Progenitor cell of endocrine pancreas (in vitro differentiated cells): Measurements from ENCODE around the gene ZNF607. TPM values are rescaled to one million over a fixed set of nuclear protein-coding genes. Genes with fewer than 3 reads are reported as not detected.
A peak's percentile ranks its signal among the peaks of the same experiment; 100 is the strongest.

ENCODE experiments used
- DNase-seq: peaks from one replicate; pipeline ENCODE4 v3.0.0; 2021; ENCODE audit warnings: low spot score; ENCODE audit not compliant: unreplicated experiment
- H3K27ac Mint-ChIP-seq: 2 replicates; pipeline ENCODE4 v1.8.0; 2021; ENCODE audit warnings: mild to moderate bottlenecking, moderate library complexity, mixed read lengths
- H3K27me3 Mint-ChIP-seq: 2 replicates; pipeline ENCODE4 v1.8.0; 2021; ENCODE audit warnings: mixed read lengths
- H3K36me3 Mint-ChIP-seq: 2 replicates; pipeline ENCODE4 v1.8.0; 2022; ENCODE audit warnings: mixed read lengths; ENCODE audit not compliant: insufficient read depth
- H3K4me1 Mint-ChIP-seq: 2 replicates; pipeline ENCODE4 v1.8.0; 2021; ENCODE audit warnings: low read depth, mixed read lengths
- H3K4me3 Mint-ChIP-seq: 2 replicates; pipeline ENCODE4 v1.8.0; 2021; ENCODE audit warnings: low read depth, mild to moderate bottlenecking, moderate library complexity, mixed read lengths
- H3K9me3 Mint-ChIP-seq: 2 replicates; pipeline ENCODE4 v1.8.0; 2021; ENCODE audit warnings: low read depth, mixed read lengths
- CTCF ChIP-seq: fragments of 200-600 bp; sonication (generic); IDR thresholded peaks from one replicate; pipeline ENCODE4 v1.5.0; 2021; ENCODE audit warnings: antibody characterized with exemption, mild to moderate bottlenecking; ENCODE audit not compliant: unreplicated experiment
- total RNA-seq: library from RNA; stranded (reverse); gene quantifications from 2 replicates; pipeline ENCODE4 v1.2.1, GENCODE V29; 2021

The ZNF607 gene
- total RNA-seq, 1 donor from 2014 or later: 28.9 TPM

GRCh38 chr19:37718304-37718703 is 1.3 kb downstream of the ZNF607 start:
- TF ChIP-seq CTCF: no peak
- no peaks in the 10 kb centered on the region for H3K27me3 Mint-ChIP-seq

GRCh38 chr19:37716140-37716539 is 3.4 kb downstream of the ZNF607 start:
- H3K36me3 Mint-ChIP-seq: peaks cover 19% of the 10 kb centered on the region
- H3K27me3 Mint-ChIP-seq: no peaks in the 10 kb centered on the region
- H3K27ac Mint-ChIP-seq: peak overlapping the region; percentile 84
- DNase-seq: no peak
- peak overlapping the region; percentile 1 for H3K4me3 Mint-ChIP-seq
- H3K9me3 Mint-ChIP-seq: no peaks in the 10 kb centered on the region
- peaks cover 28% of the 10 kb centered on the region for H3K4me1 Mint-ChIP-seq
- no peak for TF ChIP-seq CTCF

More at GRCh38 chr19:37718304-37718703, 1.3 kb downstream of the ZNF607 start:
- DNase-seq: no peak
- peak overlapping the region; percentile 99 for H3K27ac Mint-ChIP-seq
- peaks cover 5% of the 10 kb centered on the region for H3K36me3 Mint-ChIP-seq
- H3K4me1 Mint-ChIP-seq: peaks cover 28% of the 10 kb centered on the region
- H3K4me3 Mint-ChIP-seq: peak overlapping the region; percentile 94
- H3K9me3 Mint-ChIP-seq: no peaks in the 10 kb centered on the region

- DNase-seq: no peak
- Mint-ChIP-seq H3K36me3 (peaks cover 53% of the 10 kb centered on the region), H3K4me1 (no peaks in the 10 kb centered on the region), H3K27ac (peak overlapping the region; percentile 56), H3K27me3 (no peaks in the 10 kb centered on the region), H3K4me3 (no peak overlapping the region), H3K9me3 (no peaks in the 10 kb centered on the region)
- no peak for TF ChIP-seq CTCF
Observed at GRCh38 chr19:37706052-37706605, 13.4 kb downstream of the ZNF607 start.

GRCh38 chr19:37699057-37699456 is 20.5 kb downstream of the ZNF607 start:
- Mint-ChIP-seq H3K27me3 (no peaks in the 10 kb centered on the region), H3K4me1 (no peaks in the 10 kb centered on the region), H3K9me3 (no peaks in the 10 kb centered on the region), H3K27ac (no peak overlapping the region), H3K4me3 (no peak overlapping the region), H3K36me3 (peaks cover 42% of the 10 kb centered on the region)
- no peak for TF ChIP-seq CTCF
- no peak for DNase-seq

- Mint-ChIP-seq H3K9me3 (no peaks in the 10 kb centered on the region), H3K36me3 (peaks cover 36% of the 10 kb centered on the region), H3K27ac (no peak overlapping the region), H3K27me3 (no peaks in the 10 kb centered on the region), H3K4me3 (no peak overlapping the region), H3K4me1 (no peaks in the 10 kb centered on the region)
- DNase-seq: no peak
- TF ChIP-seq CTCF: no peak
Observed at GRCh38 chr19:37698216-37698615, 21.3 kb downstream of the ZNF607 start.
